WTC11 (cell line): ENCODE data around the gene MAP1B. TPM values are rescaled to one million over a fixed set of nuclear protein-coding genes. Genes with fewer than 3 reads are reported as not detected.

Experiments
- ATAC-seq: fragments of 200-7000 bp; cut with Tn5 transposase; 2 replicates; pipeline ENCODE4 v1.10.0; 2021; ENCODE audit warnings: mild to moderate bottlenecking, moderate library complexity
- CTCF ChIA-PET: fragments of 300-600 bp; sonication (Branson Sonifier 250); formaldehyde crosslinking; loops from one replicate; lab custom pipeline; 2021; ENCODE audit warnings: antibody characterized with exemption; lab: Charles Lee
- POLR2A ChIA-PET: fragments of 350-600 bp; sonication (Branson Sonifier 250); formaldehyde crosslinking; loops from one replicate; lab custom pipeline; 2021; ENCODE audit warnings: antibody characterized with exemption; lab: Charles Lee
- DNase-seq: peaks from one replicate; pipeline ENCODE4 v3.0.0; 2021; ENCODE audit warnings: low spot score
- H3K27ac Mint-ChIP-seq: 2 replicates; pipeline ENCODE4 v1.8.0; 2021; ENCODE audit warnings: mixed read lengths
- H3K27me3 Mint-ChIP-seq: 2 replicates; pipeline ENCODE4 v1.8.0; 2021; ENCODE audit warnings: low read depth, mild to moderate bottlenecking, moderate library complexity, mixed read lengths
- H3K36me3 Mint-ChIP-seq: 2 replicates; pipeline ENCODE4 v1.8.0; 2021; ENCODE audit warnings: mixed read lengths
- H3K4me1 Mint-ChIP-seq: 2 replicates; pipeline ENCODE4 v1.8.0; 2022; ENCODE audit warnings: mixed read lengths
- H3K4me3 Mint-ChIP-seq: 2 replicates; pipeline ENCODE4 v1.8.0; 2021; ENCODE audit warnings: mild to moderate bottlenecking, moderate library complexity, mixed read lengths
- H3K9me3 Mint-ChIP-seq: 2 replicates; pipeline ENCODE4 v1.8.0; 2021; ENCODE audit warnings: mixed read lengths
- CREM ChIP-seq: sonication (generic); formaldehyde crosslinking; IDR thresholded peaks from 2 replicates; pipeline ENCODE4 v1.8.1; 2022; ENCODE audit warnings: mild to moderate bottlenecking, missing genetic modification reagents, moderate library complexity
- FOXJ3 ChIP-seq: sonication (generic); formaldehyde crosslinking; IDR thresholded peaks from 2 replicates; pipeline ENCODE4 v1.9.0; 2021; ENCODE audit warnings: missing genetic modification reagents, mild to moderate bottlenecking, borderline replicate concordance
- OVOL2 ChIP-seq: fragments of 250-450 bp; sonication (Bioruptor Pico); IDR thresholded peaks from 2 replicates; pipeline ENCODE4 v1.9.0; 2021; ENCODE audit warnings: mild to moderate bottlenecking, borderline replicate concordance
- SOX15 ChIP-seq: fragments of 250-450 bp; sonication (Bioruptor Pico); IDR thresholded peaks from 2 replicates; pipeline ENCODE4 v1.9.0; 2021; ENCODE audit warnings: mild to moderate bottlenecking
- TCF7 ChIP-seq: sonication (generic); formaldehyde crosslinking; IDR thresholded peaks from 2 replicates; pipeline ENCODE4 v1.8.0; 2022; ENCODE audit warnings: mild to moderate bottlenecking, low read depth, missing genetic modification reagents, moderate library complexity
- TP53 ChIP-seq: sonication (generic); formaldehyde crosslinking; IDR thresholded peaks from 2 replicates; pipeline ENCODE4 v1.8.1; 2023; ENCODE audit warnings: mild to moderate bottlenecking, missing genetic modification reagents
- ZNF138 ChIP-seq: sonication (generic); formaldehyde crosslinking; conservative IDR thresholded peaks from 2 replicates; pipeline ENCODE4 v1.8.1; 2022; ENCODE audit warnings: mild to moderate bottlenecking, moderate library complexity, missing genetic modification reagents
- ZNF219 ChIP-seq: sonication (generic); formaldehyde crosslinking; IDR thresholded peaks from 2 replicates; pipeline ENCODE4 v1.8.0; 2023; ENCODE audit warnings: missing genetic modification reagents, mild to moderate bottlenecking, borderline replicate concordance
- ZNF263 ChIP-seq: sonication (generic); formaldehyde crosslinking; IDR thresholded peaks from 2 replicates; pipeline ENCODE4 v1.8.1; 2022; ENCODE audit warnings: low read depth, mild to moderate bottlenecking, moderate library complexity, missing genetic modification reagents
- total RNA-seq: library from RNA; stranded (reverse); gene quantifications from 3 replicates; pipeline ENCODE4 v1.2.3, GENCODE V29; 2021
- TF ChIP-seq, protein P1 (sequence below): sonication (generic); formaldehyde crosslinking; IDR thresholded peaks from 2 replicates; pipeline ENCODE4 v1.8.1; 2023; ENCODE audit warnings: mild to moderate bottlenecking, missing genetic modification reagents
- TF ChIP-seq, protein P2 (sequence below): fragments of 200-600 bp; IDR thresholded peaks from 2 replicates; pipeline ENCODE4 v1.8.0; 2022; ENCODE audit warnings: antibody characterized with exemption
- TF ChIP-seq, protein P3 (sequence below): fragments of 250-450 bp; sonication (Bioruptor Pico); IDR thresholded peaks from 2 replicates; pipeline ENCODE4 v1.9.0; 2021; ENCODE audit warnings: mild to moderate bottlenecking
- TF ChIP-seq, protein P4 (sequence below): sonication (generic); formaldehyde crosslinking; IDR thresholded peaks from 2 replicates; pipeline ENCODE4 v1.8.1; 2023; ENCODE audit warnings: mild to moderate bottlenecking, missing genetic modification reagents, borderline replicate concordance
- TF ChIP-seq, protein P5 (sequence below): sonication (generic); formaldehyde crosslinking; IDR thresholded peaks from 2 replicates; pipeline ENCODE4 v1.8.0; 2023; ENCODE audit warnings: missing genetic modification reagents
- TF ChIP-seq, protein P6 (sequence below): sonication (generic); formaldehyde crosslinking; conservative IDR thresholded peaks from 2 replicates; pipeline ENCODE4 v1.8.1; 2022; ENCODE audit warnings: mild to moderate bottlenecking, missing genetic modification reagents
- TF ChIP-seq, protein P7 (sequence below): sonication (generic); formaldehyde crosslinking; IDR thresholded peaks from 2 replicates; pipeline ENCODE4 v1.8.0; 2022; ENCODE audit warnings: mild to moderate bottlenecking, missing genetic modification reagents
- TF ChIP-seq, protein P8 (sequence below): fragments of 250-450 bp; sonication (Bioruptor Pico); IDR thresholded peaks from 2 replicates; pipeline ENCODE4 v1.9.0; 2021; ENCODE audit warnings: mild to moderate bottlenecking, borderline replicate concordance
- TF ChIP-seq, protein P9 (sequence below): sonication (generic); formaldehyde crosslinking; IDR thresholded peaks from 2 replicates; pipeline ENCODE4 v1.8.1; 2023; ENCODE audit warnings: mild to moderate bottlenecking, moderate library complexity, missing genetic modification reagents

MAP1B gene
- total RNA-seq, 1 experiment from 2014 or later = 95.0 TPM

DNA sequence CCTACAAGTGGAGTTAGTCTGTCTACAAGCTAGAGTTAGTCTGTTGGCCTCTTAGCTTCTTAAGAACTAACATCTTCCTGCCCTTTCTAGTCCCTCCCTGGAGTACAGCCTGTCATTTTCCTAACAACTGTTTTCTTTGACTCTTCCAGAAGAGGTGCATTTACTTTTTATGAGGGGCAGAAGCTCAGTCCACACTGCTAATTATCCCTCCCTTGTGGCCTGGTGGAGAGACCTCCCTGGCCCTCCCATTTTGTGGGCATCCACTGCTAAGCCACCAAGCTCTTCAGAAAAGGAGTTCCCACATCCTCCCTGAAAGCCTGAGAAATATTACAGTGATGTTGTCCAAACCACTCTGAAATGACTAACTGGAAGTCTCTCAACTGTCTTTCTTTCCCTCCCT is 8.0 kb downstream of the MAP1B start (continued):
- TF ChIP-seq TP53 = no peak
- TF ChIP-seq, all 79 proteins: peak for 0

DNA sequence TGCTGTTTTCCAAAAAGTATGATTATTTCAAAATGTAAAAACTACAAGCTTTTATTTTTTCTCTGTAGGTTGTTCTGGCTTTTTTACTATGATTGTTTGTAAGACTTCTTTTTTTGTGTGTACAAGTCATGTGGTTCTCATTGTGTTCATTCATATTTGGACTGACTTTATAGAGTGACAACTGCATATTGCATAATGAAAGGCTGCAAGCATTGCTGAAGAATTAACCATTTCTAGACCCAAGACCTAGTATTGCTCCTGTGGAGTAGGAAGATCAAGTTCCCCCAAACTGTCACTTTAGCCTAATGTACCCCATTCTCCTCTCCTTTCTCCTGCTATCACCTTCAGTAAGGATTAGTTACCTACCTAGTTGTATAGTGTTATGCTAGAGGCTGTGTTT is 10.0 kb downstream of the MAP1B start:
- no peaks in the 10 kb centered on the region for H3K27me3 Mint-ChIP-seq
- CTCF ChIA-PET = no interaction called here
- DNase-seq (no peak), ATAC-seq (no peak)
- H3K27ac Mint-ChIP-seq = no peak overlapping the region
- peaks cover 33% of the 10 kb centered on the region for H3K4me1 Mint-ChIP-seq
- H3K4me3 Mint-ChIP-seq = no peak overlapping the region
- peaks cover 39% of the 10 kb centered on the region for H3K36me3 Mint-ChIP-seq
- peaks cover 7% of the 10 kb centered on the region for H3K9me3 Mint-ChIP-seq
- POLR2A ChIA-PET = no interaction called here
- TF ChIP-seq, protein P1, sequence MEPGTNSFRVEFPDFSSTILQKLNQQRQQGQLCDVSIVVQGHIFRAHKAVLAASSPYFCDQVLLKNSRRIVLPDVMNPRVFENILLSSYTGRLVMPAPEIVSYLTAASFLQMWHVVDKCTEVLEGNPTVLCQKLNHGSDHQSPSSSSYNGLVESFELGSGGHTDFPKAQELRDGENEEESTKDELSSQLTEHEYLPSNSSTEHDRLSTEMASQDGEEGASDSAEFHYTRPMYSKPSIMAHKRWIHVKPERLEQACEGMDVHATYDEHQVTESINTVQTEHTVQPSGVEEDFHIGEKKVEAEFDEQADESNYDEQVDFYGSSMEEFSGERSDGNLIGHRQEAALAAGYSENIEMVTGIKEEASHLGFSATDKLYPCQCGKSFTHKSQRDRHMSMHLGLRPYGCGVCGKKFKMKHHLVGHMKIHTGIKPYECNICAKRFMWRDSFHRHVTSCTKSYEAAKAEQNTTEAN (CRISPR knock-in tag) = no peak
- TF ChIP-seq TCF7 (CRISPR knock-in tag) (no peak), FOXJ3 (CRISPR knock-in tag) (no peak), ZNF263 (CRISPR knock-in tag) (no peak), ZNF219 (CRISPR knock-in tag) (no peak), OVOL2 (CRISPR knock-in tag) (no peak), CREM (CRISPR knock-in tag) (no peak), ZNF138 (CRISPR knock-in tag) (no peak), SOX15 (CRISPR knock-in tag) (no peak)
- TF ChIP-seq, protein P2, sequence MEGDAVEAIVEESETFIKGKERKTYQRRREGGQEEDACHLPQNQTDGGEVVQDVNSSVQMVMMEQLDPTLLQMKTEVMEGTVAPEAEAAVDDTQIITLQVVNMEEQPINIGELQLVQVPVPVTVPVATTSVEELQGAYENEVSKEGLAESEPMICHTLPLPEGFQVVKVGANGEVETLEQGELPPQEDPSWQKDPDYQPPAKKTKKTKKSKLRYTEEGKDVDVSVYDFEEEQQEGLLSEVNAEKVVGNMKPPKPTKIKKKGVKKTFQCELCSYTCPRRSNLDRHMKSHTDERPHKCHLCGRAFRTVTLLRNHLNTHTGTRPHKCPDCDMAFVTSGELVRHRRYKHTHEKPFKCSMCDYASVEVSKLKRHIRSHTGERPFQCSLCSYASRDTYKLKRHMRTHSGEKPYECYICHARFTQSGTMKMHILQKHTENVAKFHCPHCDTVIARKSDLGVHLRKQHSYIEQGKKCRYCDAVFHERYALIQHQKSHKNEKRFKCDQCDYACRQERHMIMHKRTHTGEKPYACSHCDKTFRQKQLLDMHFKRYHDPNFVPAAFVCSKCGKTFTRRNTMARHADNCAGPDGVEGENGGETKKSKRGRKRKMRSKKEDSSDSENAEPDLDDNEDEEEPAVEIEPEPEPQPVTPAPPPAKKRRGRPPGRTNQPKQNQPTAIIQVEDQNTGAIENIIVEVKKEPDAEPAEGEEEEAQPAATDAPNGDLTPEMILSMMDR = no peak
- TF ChIP-seq, protein P3, sequence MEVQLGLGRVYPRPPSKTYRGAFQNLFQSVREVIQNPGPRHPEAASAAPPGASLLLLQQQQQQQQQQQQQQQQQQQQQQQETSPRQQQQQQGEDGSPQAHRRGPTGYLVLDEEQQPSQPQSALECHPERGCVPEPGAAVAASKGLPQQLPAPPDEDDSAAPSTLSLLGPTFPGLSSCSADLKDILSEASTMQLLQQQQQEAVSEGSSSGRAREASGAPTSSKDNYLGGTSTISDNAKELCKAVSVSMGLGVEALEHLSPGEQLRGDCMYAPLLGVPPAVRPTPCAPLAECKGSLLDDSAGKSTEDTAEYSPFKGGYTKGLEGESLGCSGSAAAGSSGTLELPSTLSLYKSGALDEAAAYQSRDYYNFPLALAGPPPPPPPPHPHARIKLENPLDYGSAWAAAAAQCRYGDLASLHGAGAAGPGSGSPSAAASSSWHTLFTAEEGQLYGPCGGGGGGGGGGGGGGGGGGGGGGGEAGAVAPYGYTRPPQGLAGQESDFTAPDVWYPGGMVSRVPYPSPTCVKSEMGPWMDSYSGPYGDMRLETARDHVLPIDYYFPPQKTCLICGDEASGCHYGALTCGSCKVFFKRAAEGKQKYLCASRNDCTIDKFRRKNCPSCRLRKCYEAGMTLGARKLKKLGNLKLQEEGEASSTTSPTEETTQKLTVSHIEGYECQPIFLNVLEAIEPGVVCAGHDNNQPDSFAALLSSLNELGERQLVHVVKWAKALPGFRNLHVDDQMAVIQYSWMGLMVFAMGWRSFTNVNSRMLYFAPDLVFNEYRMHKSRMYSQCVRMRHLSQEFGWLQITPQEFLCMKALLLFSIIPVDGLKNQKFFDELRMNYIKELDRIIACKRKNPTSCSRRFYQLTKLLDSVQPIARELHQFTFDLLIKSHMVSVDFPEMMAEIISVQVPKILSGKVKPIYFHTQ (CRISPR knock-in tag) = no peak
- TF ChIP-seq, protein P4, sequence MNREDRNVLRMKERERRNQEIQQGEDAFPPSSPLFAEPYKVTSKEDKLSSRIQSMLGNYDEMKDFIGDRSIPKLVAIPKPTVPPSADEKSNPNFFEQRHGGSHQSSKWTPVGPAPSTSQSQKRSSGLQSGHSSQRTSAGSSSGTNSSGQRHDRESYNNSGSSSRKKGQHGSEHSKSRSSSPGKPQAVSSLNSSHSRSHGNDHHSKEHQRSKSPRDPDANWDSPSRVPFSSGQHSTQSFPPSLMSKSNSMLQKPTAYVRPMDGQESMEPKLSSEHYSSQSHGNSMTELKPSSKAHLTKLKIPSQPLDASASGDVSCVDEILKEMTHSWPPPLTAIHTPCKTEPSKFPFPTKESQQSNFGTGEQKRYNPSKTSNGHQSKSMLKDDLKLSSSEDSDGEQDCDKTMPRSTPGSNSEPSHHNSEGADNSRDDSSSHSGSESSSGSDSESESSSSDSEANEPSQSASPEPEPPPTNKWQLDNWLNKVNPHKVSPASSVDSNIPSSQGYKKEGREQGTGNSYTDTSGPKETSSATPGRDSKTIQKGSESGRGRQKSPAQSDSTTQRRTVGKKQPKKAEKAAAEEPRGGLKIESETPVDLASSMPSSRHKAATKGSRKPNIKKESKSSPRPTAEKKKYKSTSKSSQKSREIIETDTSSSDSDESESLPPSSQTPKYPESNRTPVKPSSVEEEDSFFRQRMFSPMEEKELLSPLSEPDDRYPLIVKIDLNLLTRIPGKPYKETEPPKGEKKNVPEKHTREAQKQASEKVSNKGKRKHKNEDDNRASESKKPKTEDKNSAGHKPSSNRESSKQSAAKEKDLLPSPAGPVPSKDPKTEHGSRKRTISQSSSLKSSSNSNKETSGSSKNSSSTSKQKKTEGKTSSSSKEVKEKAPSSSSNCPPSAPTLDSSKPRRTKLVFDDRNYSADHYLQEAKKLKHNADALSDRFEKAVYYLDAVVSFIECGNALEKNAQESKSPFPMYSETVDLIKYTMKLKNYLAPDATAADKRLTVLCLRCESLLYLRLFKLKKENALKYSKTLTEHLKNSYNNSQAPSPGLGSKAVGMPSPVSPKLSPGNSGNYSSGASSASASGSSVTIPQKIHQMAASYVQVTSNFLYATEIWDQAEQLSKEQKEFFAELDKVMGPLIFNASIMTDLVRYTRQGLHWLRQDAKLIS (CRISPR knock-in tag) = no peak
- TF ChIP-seq, protein P5, sequence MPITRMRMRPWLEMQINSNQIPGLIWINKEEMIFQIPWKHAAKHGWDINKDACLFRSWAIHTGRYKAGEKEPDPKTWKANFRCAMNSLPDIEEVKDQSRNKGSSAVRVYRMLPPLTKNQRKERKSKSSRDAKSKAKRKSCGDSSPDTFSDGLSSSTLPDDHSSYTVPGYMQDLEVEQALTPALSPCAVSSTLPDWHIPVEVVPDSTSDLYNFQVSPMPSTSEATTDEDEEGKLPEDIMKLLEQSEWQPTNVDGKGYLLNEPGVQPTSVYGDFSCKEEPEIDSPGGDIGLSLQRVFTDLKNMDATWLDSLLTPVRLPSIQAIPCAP = no peak
- TF ChIP-seq, protein P6, sequence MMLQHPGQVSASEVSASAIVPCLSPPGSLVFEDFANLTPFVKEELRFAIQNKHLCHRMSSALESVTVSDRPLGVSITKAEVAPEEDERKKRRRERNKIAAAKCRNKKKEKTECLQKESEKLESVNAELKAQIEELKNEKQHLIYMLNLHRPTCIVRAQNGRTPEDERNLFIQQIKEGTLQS = no peak
- TF ChIP-seq, protein P7, sequence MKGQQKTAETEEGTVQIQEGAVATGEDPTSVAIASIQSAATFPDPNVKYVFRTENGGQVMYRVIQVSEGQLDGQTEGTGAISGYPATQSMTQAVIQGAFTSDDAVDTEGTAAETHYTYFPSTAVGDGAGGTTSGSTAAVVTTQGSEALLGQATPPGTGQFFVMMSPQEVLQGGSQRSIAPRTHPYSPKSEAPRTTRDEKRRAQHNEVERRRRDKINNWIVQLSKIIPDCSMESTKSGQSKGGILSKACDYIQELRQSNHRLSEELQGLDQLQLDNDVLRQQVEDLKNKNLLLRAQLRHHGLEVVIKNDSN = no peak
- TF ChIP-seq, protein P8, sequence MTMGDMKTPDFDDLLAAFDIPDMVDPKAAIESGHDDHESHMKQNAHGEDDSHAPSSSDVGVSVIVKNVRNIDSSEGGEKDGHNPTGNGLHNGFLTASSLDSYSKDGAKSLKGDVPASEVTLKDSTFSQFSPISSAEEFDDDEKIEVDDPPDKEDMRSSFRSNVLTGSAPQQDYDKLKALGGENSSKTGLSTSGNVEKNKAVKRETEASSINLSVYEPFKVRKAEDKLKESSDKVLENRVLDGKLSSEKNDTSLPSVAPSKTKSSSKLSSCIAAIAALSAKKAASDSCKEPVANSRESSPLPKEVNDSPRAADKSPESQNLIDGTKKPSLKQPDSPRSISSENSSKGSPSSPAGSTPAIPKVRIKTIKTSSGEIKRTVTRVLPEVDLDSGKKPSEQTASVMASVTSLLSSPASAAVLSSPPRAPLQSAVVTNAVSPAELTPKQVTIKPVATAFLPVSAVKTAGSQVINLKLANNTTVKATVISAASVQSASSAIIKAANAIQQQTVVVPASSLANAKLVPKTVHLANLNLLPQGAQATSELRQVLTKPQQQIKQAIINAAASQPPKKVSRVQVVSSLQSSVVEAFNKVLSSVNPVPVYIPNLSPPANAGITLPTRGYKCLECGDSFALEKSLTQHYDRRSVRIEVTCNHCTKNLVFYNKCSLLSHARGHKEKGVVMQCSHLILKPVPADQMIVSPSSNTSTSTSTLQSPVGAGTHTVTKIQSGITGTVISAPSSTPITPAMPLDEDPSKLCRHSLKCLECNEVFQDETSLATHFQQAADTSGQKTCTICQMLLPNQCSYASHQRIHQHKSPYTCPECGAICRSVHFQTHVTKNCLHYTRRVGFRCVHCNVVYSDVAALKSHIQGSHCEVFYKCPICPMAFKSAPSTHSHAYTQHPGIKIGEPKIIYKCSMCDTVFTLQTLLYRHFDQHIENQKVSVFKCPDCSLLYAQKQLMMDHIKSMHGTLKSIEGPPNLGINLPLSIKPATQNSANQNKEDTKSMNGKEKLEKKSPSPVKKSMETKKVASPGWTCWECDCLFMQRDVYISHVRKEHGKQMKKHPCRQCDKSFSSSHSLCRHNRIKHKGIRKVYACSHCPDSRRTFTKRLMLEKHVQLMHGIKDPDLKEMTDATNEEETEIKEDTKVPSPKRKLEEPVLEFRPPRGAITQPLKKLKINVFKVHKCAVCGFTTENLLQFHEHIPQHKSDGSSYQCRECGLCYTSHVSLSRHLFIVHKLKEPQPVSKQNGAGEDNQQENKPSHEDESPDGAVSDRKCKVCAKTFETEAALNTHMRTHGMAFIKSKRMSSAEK (CRISPR knock-in tag) = no peak
- TF ChIP-seq, protein P9, sequence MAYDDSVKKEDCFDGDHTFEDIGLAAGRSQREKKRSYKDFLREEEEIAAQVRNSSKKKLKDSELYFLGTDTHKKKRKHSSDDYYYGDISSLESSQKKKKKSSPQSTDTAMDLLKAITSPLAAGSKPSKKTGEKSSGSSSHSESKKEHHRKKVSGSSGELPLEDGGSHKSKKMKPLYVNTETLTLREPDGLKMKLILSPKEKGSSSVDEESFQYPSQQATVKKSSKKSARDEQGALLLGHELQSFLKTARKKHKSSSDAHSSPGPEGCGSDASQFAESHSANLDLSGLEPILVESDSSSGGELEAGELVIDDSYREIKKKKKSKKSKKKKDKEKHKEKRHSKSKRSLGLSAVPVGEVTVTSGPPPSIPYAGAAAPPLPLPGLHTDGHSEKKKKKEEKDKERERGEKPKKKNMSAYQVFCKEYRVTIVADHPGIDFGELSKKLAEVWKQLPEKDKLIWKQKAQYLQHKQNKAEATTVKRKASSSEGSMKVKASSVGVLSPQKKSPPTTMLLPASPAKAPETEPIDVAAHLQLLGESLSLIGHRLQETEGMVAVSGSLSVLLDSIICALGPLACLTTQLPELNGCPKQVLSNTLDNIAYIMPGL = no peak
